A549 (cell line): ENCODE measurements around the gene ZFHX2. TPM values are rescaled to one million over a fixed set of nuclear protein-coding genes. Genes with fewer than 3 reads are reported as not detected.

ENCODE experiments used
- ATAC-seq, 2 experiments: fragments of 200-7000 bp in 1 of 2; fragments of >200 bp in 1 of 2; cut with Nextera tagmentation in 1 of 2; cut with Tn5 transposase in 1 of 2; 3 replicates each; pipeline versions ENCODE4 v1.8.0 to v1.9.1; 2018 to 2020; ENCODE audit warnings: mild to moderate bottlenecking in 1 of 2, moderate library complexity in 1 of 2
- CTCF ChIA-PET: fragments of 300-600 bp; sonication (Branson Sonifier 250); formaldehyde crosslinking; extraction: SDS; loops from one replicate; lab custom pipeline; 2021; ENCODE audit warnings: antibody characterized with exemption, inconsistent platforms; lab: Yijun Ruan, JAX
- POLR2A ChIA-PET: fragments of 350-600 bp; formaldehyde crosslinking; extraction: SDS; loops from one replicate; lab custom pipeline; 2021; ENCODE audit warnings: antibody characterized with exemption, inconsistent platforms; lab: Yijun Ruan, JAX
- DNase-seq, 2 experiments: peaks; one replicate each; pipeline versions ENCODE4 v3.0.0 to v3.0.0-alpha.2; 2011 to 2016; ENCODE audit warnings: low read depth in 1 of 2, low spot score in 1 of 2
- FAIRE-seq: peaks from 2 replicates; lab custom pipeline; 2011; peaks lifted over from hg19 to GRCh38; lab: Jason Lieb, UNC
- H3K27ac ChIP-seq, 2 experiments: fragments of >200 bp; sonication (Bioruptor Twin); formaldehyde crosslinking; 3 replicates each; pipeline ENCODE4 v1.5.1; 2016 to 2017
- H3K4me1 ChIP-seq: fragments of >200 bp; sonication (Bioruptor Twin); formaldehyde crosslinking; 3 replicates; pipeline ENCODE4 v1.6.1; 2016
- H3K4me2 ChIP-seq: fragments of >200 bp; sonication (Bioruptor Twin); formaldehyde crosslinking; 3 replicates; pipeline ENCODE4 v1.6.1; 2016
- H3K4me3 ChIP-seq: fragments of >200 bp; sonication (Bioruptor Twin); formaldehyde crosslinking; 3 replicates; pipeline ENCODE4 v1.5.1; 2016
- H3K9me3 ChIP-seq: fragments of >200 bp; sonication (Bioruptor Twin); formaldehyde crosslinking; 3 replicates; pipeline ENCODE4 v1.6.1; 2016
- CEBPB ChIP-seq, 2 experiments: fragments of >200 bp in 1 of 2; sonication (Bioruptor Twin) in 1 of 2; formaldehyde crosslinking in 1 of 2; IDR thresholded peaks; 2 replicates each; pipeline ENCODE4 v1.6.1; 2012 to 2016
- EHMT2 ChIP-seq: fragments of 200-600 bp; sonication (generic); IDR thresholded peaks from 2 replicates; pipeline ENCODE4 v1.6.1; 2016; ENCODE audit warnings: antibody characterized with exemption, low read depth, mild to moderate bottlenecking, moderate library complexity
- ESRRA ChIP-seq: fragments of 150-350 bp; IDR thresholded peaks from 2 replicates; pipeline ENCODE4 v1.6.1; 2014; ENCODE audit warnings: mild to moderate bottlenecking, low read length, borderline replicate concordance
- FOSL2 ChIP-seq, 2 experiments: fragments of 450-650 bp in 1 of 2; fragments of >200 bp in 1 of 2; sonication (Bioruptor Twin) in 1 of 2; formaldehyde crosslinking; IDR thresholded peaks; 2 replicates each; pipeline versions ENCODE4 v1.5.0 to v1.6.1; 2016 to 2020; ENCODE audit warnings: mild to moderate bottlenecking in 1 of 2, moderate library complexity in 1 of 2
- HDAC2 ChIP-seq: fragments of 200-600 bp; sonication (generic); IDR thresholded peaks from 2 replicates; pipeline ENCODE4 v1.6.1; 2016
- MAFK ChIP-seq: fragments of 450-650 bp; IDR thresholded peaks from 2 replicates; pipeline ENCODE4 v1.6.1; 2014; ENCODE audit not compliant: partially characterized antibody
- MAZ ChIP-seq: fragments of 150-350 bp; IDR thresholded peaks from 2 replicates; pipeline ENCODE4 v1.6.1; 2014; ENCODE audit warnings: antibody characterized with exemption, low read depth, low read length, borderline replicate concordance
- NPAS2 ChIP-seq: fragments of 250-450 bp; sonication (Bioruptor Pico); IDR thresholded peaks from 2 replicates; pipeline ENCODE4 v1.8.0; 2022; ENCODE audit warnings: mild to moderate bottlenecking, moderate library complexity, borderline replicate concordance
- RARB ChIP-seq: fragments of 250-450 bp; sonication (Bioruptor Pico); IDR thresholded peaks from 2 replicates; pipeline ENCODE4 v1.8.0; 2021; ENCODE audit warnings: mild to moderate bottlenecking, moderate library complexity
- SMC3 ChIP-seq: fragments of >200 bp; sonication (Bioruptor Twin); formaldehyde crosslinking; IDR thresholded peaks from 3 replicates; pipeline ENCODE4 v1.6.1; 2018; ENCODE audit warnings: inconsistent platforms
- TFCP2L1 ChIP-seq: fragments of 250-450 bp; sonication (Bioruptor Pico); IDR thresholded peaks from 2 replicates; pipeline ENCODE4 v1.5.0; 2021; ENCODE audit warnings: mild to moderate bottlenecking
- ZNF302 ChIP-seq: fragments of 250-450 bp; sonication (Bioruptor Pico); IDR thresholded peaks from 2 replicates; pipeline ENCODE4 v1.9.0; 2021; ENCODE audit warnings: inconsistent platforms, mild to moderate bottlenecking, moderate library complexity
- WGBS: methylation state at CpG from one replicate; pipeline ENCODE4 v1.1.6; 2017; ENCODE audit errors: missing lambda C conversion rate; 5-methylcytosine and 5-hydroxymethylcytosine counted together
- polyA plus RNA-seq, 4 experiments: library from polyadenylated mRNA; depleted of rRNA in 3 of 4; stranded (reverse); fragments of >200 nt; fragmentation: RNase III in 1 of 4; extraction: RNeasy Plus Mini Kit Qiagen cat#74134 plus additional on column Dnase treatment in 1 of 4; gene quantifications; 2 replicates in 3 of 4; 3 replicates in 1 of 4; pipeline ENCODE4 v1.2.3, GENCODE V29; 2011 to 2017
- TF ChIP-seq, protein P1 (sequence below): fragments of 200-600 bp; sonication (generic); IDR thresholded peaks from 2 replicates; pipeline ENCODE4 v1.6.1; 2016; ENCODE audit warnings: antibody characterized with exemption, mild to moderate bottlenecking, moderate library complexity
- TF ChIP-seq, protein P2 (sequence below): fragments of 250-450 bp; sonication (Bioruptor Pico); IDR thresholded peaks from 2 replicates; pipeline ENCODE4 v1.5.0; 2020; ENCODE audit warnings: low read depth, mild to moderate bottlenecking, moderate library complexity
- TF ChIP-seq, protein P3 (sequence below): fragments of >200 bp; sonication (Bioruptor Twin); formaldehyde crosslinking; IDR thresholded peaks from 2 replicates; pipeline ENCODE4 v1.6.1; 2016
- TF ChIP-seq, protein P4 (sequence below): IDR thresholded peaks from 2 replicates; pipeline ENCODE4 v1.6.1; 2012
- TF ChIP-seq, protein P5 (sequence below): fragments of >200 bp; sonication (Bioruptor Twin); formaldehyde crosslinking; IDR thresholded peaks from 3 replicates; pipeline ENCODE4 v1.5.1; 2016
- TF ChIP-seq, protein P6 (sequence below): fragments of 150-350 bp; IDR thresholded peaks from 2 replicates; pipeline ENCODE4 v1.6.1; 2014; ENCODE audit warnings: low read depth, mild to moderate bottlenecking, low read length

The ZFHX2 gene
- polyA plus RNA-seq, 2 of the 4 experiments (the other 2 are of a cell fraction): 0.34 to 1.1 TPM

DNA sequence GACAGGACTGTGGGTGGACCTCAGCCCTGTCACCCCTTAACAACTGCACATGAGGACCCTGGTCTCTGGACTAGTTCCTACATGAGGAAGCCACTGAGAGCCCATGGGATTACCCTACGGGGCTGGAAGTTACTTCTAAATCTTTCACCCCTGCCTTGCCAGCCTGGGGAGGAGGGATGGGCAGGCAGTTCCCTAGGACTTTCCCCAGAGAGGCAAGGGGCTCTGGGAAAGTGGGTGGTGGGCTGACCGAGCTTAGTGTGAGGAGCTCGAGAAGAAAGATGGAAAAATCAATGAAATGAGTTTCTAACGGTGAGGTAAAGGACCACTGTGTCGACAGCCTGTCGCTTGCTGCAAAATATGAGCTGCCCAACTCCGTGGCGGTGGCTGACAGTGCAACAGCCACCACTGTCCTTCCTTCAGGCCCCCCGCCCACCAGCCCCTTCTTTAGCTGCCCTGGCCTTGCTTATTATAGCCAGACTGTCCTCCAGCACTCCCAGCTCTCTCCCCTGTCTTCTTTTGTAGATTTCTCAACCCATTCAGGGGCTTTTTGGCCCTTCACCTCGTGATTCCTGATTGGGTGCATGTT, 5.0 kb downstream of the ZFHX2 start:
- Histone ChIP-seq H3K27ac (no peak overlapping the region), H3K4me1 (peaks cover 4% of the 10 kb centered on the region; the same call in 1 of the 3 replicates)
- WGBS: 65% methylated on average over 9 of the region's 10 CpGs
- no peak for ATAC-seq
- POLR2A ChIA-PET: interaction anchor here (1.3 kb wide), 1 partner anchor 9 kb away, joined by 3 read pairs; the partner anchor contains the start of gene THTPA
- TF ChIP-seq ESRRA (no peak), HDAC2 (no peak), MAFK (no peak), FOSL2 (IDR thresholded peaks at IDR 0.05) (no peak), FOSL2 (CRISPR knock-in tag; IDR thresholded peaks at IDR 0.05) (no peak), MAZ (no peak), CEBPB (IDR thresholded peaks at IDR 0.05) (no peak), NPAS2 (CRISPR knock-in tag) (no peak), ZNF302 (CRISPR knock-in tag) (no peak), SMC3 (no peak), RARB (CRISPR knock-in tag) (no peak), TFCP2L1 (CRISPR knock-in tag) (no peak), EHMT2 (no peak)
- TF ChIP-seq, protein P1, sequence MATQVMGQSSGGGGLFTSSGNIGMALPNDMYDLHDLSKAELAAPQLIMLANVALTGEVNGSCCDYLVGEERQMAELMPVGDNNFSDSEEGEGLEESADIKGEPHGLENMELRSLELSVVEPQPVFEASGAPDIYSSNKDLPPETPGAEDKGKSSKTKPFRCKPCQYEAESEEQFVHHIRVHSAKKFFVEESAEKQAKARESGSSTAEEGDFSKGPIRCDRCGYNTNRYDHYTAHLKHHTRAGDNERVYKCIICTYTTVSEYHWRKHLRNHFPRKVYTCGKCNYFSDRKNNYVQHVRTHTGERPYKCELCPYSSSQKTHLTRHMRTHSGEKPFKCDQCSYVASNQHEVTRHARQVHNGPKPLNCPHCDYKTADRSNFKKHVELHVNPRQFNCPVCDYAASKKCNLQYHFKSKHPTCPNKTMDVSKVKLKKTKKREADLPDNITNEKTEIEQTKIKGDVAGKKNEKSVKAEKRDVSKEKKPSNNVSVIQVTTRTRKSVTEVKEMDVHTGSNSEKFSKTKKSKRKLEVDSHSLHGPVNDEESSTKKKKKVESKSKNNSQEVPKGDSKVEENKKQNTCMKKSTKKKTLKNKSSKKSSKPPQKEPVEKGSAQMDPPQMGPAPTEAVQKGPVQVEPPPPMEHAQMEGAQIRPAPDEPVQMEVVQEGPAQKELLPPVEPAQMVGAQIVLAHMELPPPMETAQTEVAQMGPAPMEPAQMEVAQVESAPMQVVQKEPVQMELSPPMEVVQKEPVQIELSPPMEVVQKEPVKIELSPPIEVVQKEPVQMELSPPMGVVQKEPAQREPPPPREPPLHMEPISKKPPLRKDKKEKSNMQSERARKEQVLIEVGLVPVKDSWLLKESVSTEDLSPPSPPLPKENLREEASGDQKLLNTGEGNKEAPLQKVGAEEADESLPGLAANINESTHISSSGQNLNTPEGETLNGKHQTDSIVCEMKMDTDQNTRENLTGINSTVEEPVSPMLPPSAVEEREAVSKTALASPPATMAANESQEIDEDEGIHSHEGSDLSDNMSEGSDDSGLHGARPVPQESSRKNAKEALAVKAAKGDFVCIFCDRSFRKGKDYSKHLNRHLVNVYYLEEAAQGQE: no peak
- TF ChIP-seq, protein P2, sequence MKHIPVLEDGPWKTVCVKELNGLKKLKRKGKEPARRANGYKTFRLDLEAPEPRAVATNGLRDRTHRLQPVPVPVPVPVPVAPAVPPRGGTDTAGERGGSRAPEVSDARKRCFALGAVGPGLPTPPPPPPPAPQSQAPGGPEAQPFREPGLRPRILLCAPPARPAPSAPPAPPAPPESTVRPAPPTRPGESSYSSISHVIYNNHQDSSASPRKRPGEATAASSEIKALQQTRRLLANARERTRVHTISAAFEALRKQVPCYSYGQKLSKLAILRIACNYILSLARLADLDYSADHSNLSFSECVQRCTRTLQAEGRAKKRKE (CRISPR knock-in tag): no peak
- TF ChIP-seq, protein P3, sequence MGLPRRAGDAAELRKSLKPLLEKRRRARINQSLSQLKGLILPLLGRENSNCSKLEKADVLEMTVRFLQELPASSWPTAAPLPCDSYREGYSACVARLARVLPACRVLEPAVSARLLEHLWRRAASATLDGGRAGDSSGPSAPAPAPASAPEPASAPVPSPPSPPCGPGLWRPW: no peak
- TF ChIP-seq, protein P4, sequence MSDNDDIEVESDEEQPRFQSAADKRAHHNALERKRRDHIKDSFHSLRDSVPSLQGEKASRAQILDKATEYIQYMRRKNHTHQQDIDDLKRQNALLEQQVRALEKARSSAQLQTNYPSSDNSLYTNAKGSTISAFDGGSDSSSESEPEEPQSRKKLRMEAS: no peak
- TF ChIP-seq, protein P5, sequence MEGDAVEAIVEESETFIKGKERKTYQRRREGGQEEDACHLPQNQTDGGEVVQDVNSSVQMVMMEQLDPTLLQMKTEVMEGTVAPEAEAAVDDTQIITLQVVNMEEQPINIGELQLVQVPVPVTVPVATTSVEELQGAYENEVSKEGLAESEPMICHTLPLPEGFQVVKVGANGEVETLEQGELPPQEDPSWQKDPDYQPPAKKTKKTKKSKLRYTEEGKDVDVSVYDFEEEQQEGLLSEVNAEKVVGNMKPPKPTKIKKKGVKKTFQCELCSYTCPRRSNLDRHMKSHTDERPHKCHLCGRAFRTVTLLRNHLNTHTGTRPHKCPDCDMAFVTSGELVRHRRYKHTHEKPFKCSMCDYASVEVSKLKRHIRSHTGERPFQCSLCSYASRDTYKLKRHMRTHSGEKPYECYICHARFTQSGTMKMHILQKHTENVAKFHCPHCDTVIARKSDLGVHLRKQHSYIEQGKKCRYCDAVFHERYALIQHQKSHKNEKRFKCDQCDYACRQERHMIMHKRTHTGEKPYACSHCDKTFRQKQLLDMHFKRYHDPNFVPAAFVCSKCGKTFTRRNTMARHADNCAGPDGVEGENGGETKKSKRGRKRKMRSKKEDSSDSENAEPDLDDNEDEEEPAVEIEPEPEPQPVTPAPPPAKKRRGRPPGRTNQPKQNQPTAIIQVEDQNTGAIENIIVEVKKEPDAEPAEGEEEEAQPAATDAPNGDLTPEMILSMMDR: no peak
- TF ChIP-seq, protein P6, sequence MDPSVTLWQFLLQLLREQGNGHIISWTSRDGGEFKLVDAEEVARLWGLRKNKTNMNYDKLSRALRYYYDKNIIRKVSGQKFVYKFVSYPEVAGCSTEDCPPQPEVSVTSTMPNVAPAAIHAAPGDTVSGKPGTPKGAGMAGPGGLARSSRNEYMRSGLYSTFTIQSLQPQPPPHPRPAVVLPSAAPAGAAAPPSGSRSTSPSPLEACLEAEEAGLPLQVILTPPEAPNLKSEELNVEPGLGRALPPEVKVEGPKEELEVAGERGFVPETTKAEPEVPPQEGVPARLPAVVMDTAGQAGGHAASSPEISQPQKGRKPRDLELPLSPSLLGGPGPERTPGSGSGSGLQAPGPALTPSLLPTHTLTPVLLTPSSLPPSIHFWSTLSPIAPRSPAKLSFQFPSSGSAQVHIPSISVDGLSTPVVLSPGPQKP: no peak
- TF ChIP-seq, all 56 proteins: peak for 0
- FAIRE-seq: no peak
- no peak for DNase-seq
- Histone ChIP-seq H3K9me3 (no peaks in the 10 kb centered on the region), H3K4me2 (no peak overlapping the region), H3K4me3 (no peak overlapping the region)
- CTCF ChIA-PET: interaction anchor here (1.0 to 2.4 kb wide), 4 partner anchors 12 to 68 kb away, joined by 3 to 14 read pairs (median 4); no protein-coding TSS in a partner anchor
